Gastroesophageal sphincter (tissue), 4 donors: ENCODE data around the gene CDK17. TPM values are rescaled to one million over a fixed set of nuclear protein-coding genes. Genes with fewer than 3 reads are reported as not detected.

Experiments
- ATAC-seq: fragments of 150-250 bp; one replicate; pipeline ENCODE4 v1.9.1; 2016; ENCODE audit warnings: mild to moderate bottlenecking, moderate library complexity
- H3K27ac ChIP-seq, 4 donors: fragments of 200-600 bp; sonication (generic) in 3 of 4; 1 replicate in 3 of 4; 2 replicates in 1 of 4; pipeline ENCODE4 v1.5.1; 2016 to 2019
- H3K27me3 ChIP-seq: fragments of 200-600 bp; sonication (generic); one replicate; pipeline ENCODE4 v1.5.1; 2019
- H3K36me3 ChIP-seq, 2 donors: fragments of 200-600 bp; sonication (generic); one replicate each; pipeline ENCODE4 v1.5.1; 2019; ENCODE audit warnings: control low read depth in 1 of 2
- H3K4me1 ChIP-seq, 3 donors: fragments of 200-600 bp; sonication (generic); 1 replicate in 2 of 3; 2 replicates in 1 of 3; pipeline ENCODE4 v1.5.1; 2016 to 2019; ENCODE audit warnings: control low read depth in 2 of 3
- H3K4me3 ChIP-seq, 2 donors: fragments of 200-600 bp; sonication (generic); one replicate each; pipeline ENCODE4 v1.5.1; 2019; ENCODE audit warnings: mild to moderate bottlenecking in 1 of 2, moderate library complexity in 1 of 2
- H3K9me3 ChIP-seq, 3 donors: fragments of 200-600 bp; sonication (generic); one replicate each; pipeline ENCODE4 v1.5.1; 2017 to 2019; ENCODE audit warnings: control low read depth in 2 of 3
- CTCF ChIP-seq, 4 experiments: fragments of 200-600 bp in 2 of 4; fragments of 450-650 bp in 2 of 4; sonication (generic) in 1 of 4; IDR thresholded peaks; one replicate each; pipeline ENCODE4 v1.5.1; 2017 to 2019; ENCODE audit warnings: antibody characterized with exemption in 4 of 4, mild to moderate bottlenecking in 2 of 4, moderate library complexity in 2 of 4
- EP300 ChIP-seq: sonication (generic); formaldehyde crosslinking; IDR thresholded peaks from one replicate; pipeline ENCODE4 v1.6.1; 2017; ENCODE audit warnings: antibody characterized with exemption, mild to moderate bottlenecking
- POLR2A ChIP-seq, 2 donors: fragments of 450-650 bp; IDR thresholded peaks; one replicate each; pipeline ENCODE4 v1.6.1; 2017; ENCODE audit warnings: antibody characterized with exemption in 2 of 2, mild to moderate bottlenecking in 2 of 2, moderate library complexity in 1 of 2
- POLR2AphosphoS5 ChIP-seq: sonication (generic); formaldehyde crosslinking; IDR thresholded peaks from one replicate; pipeline ENCODE4 v1.6.1; 2017; ENCODE audit warnings: antibody characterized with exemption
- WGBS, 2 donors: methylation state at CpG; one replicate each; pipeline ENCODE4 v1.1.5; 2018; ENCODE audit warnings: low coverage in 1 of 2; 5-methylcytosine and 5-hydroxymethylcytosine counted together
- total RNA-seq, 4 donors: library from RNA; depleted of rRNA; stranded (reverse); fragments of >200 nt; gene quantifications; one replicate each; pipeline ENCODE4 v1.1.0, GENCODE V29; 2016

Gene CDK17
- total RNA-seq, 4 donors from 2014 or later, result 54.4 to 77.9 (median 62.9) TPM

- H3K4me3 ChIP-seq, result peak overlapping the region; percentile 85 to 90
- H3K27ac ChIP-seq, result peak overlapping the region; percentile 68 to 100 (median 98)
- no peaks in the 10 kb centered on the region for H3K27me3 ChIP-seq
- H3K9me3 ChIP-seq, result no peaks in the 10 kb centered on the region
- H3K36me3 ChIP-seq, result no peaks in the 10 kb centered on the region
- WGBS, 2 donors, result 0% methylated on average over 5 to 6 of the region's 20 CpGs
- ATAC-seq, result peak; percentile 42
- H3K4me1 ChIP-seq, result peaks cover 0 to 32% (median 3%) of the 10 kb centered on the region in 3 donors
- no peak for TF ChIP-seq POLR2AphosphoS5
- TF ChIP-seq CTCF (IDR thresholded peaks at IDR 0.05), result no peak
- no peak for TF ChIP-seq EP300
- TF ChIP-seq POLR2A (IDR thresholded peaks at IDR 0.05), result no peak
Measured at GRCh38 chr12:96400631-96401075, 414 bp upstream of the CDK17 start.

GRCh38 chr12:96399120-96399918 lies 920 bp downstream of the CDK17 start:
- Histone ChIP-seq H3K4me1 (peaks cover 0 to 44% (median 3%) of the 10 kb centered on the region in 3 donors), H3K4me3 (peak overlapping the region; percentile 85 to 90), H3K27me3 (no peaks in the 10 kb centered on the region), H3K27ac (peak overlapping the region; percentile 98 to 100 (median 98)), H3K36me3 (no peaks in the 10 kb centered on the region), H3K9me3 (no peaks in the 10 kb centered on the region)
- 1 to 2% methylated on average over 6 to 9 of the region's 70 CpGs for WGBS, 2 donors
- ATAC-seq, result peak; percentile 61
- TF ChIP-seq POLR2A (IDR thresholded peaks at IDR 0.05) (peak; percentile 65 to 70), POLR2AphosphoS5 (no peak), CTCF (IDR thresholded peaks at IDR 0.05) (peak in 3 of 4 experiments; percentile 52 to 55 (median 55)), EP300 (no peak)

- 0 to 2% methylated on average over 9 of the region's 9 CpGs for WGBS, 2 donors
- H3K27me3 ChIP-seq, result no peaks in the 10 kb centered on the region
- no peak for ATAC-seq
- H3K36me3 ChIP-seq, result no peaks in the 10 kb centered on the region
- TF ChIP-seq POLR2A (IDR thresholded peaks at IDR 0.05), result no peak
- no peak for TF ChIP-seq CTCF (IDR thresholded peaks at IDR 0.05)
- peak; percentile 22 for TF ChIP-seq POLR2AphosphoS5
- peak overlapping the region; percentile 85 to 90 for H3K4me3 ChIP-seq
- H3K9me3 ChIP-seq, result no peaks in the 10 kb centered on the region
- H3K27ac ChIP-seq, result peak overlapping the region; percentile 98 to 100 (median 98)
- H3K4me1 ChIP-seq, result peaks cover 0 to 49% (median 3%) of the 10 kb centered on the region in 3 donors
Measured at GRCh38 chr12:96398424-96399119, 1.7 kb downstream of the CDK17 start.

GRCh38 chr12:96397756-96398423 lies 2.3 kb downstream of the CDK17 start:
- no peaks in the 10 kb centered on the region for H3K27me3 ChIP-seq
- ATAC-seq, result no peak
- peaks cover 0 to 56% (median 3%) of the 10 kb centered on the region in 3 donors for H3K4me1 ChIP-seq
- H3K27ac ChIP-seq, result peak overlapping the region; percentile 98 to 100 (median 98)
- 7 to 11% methylated on average over 4 of the region's 4 CpGs for WGBS, 2 donors
- H3K4me3 ChIP-seq, result peak overlapping the region; percentile 85 to 90
- no peaks in the 10 kb centered on the region for H3K36me3 ChIP-seq
- TF ChIP-seq POLR2AphosphoS5 (no peak), CTCF (IDR thresholded peaks at IDR 0.05) (no peak), EP300 (no peak), POLR2A (IDR thresholded peaks at IDR 0.05) (no peak)
- no peaks in the 10 kb centered on the region for H3K9me3 ChIP-seq
